ENCODE data around the gene HLA-C. TPM values are rescaled to one million over a fixed set of nuclear protein-coding genes. Genes with fewer than 3 reads are reported as not detected.

Gene HLA-C
- total RNA-seq, 4 donors from 2014 or later, result 200 to 1,614 (median 1,271) TPM

DNA sequence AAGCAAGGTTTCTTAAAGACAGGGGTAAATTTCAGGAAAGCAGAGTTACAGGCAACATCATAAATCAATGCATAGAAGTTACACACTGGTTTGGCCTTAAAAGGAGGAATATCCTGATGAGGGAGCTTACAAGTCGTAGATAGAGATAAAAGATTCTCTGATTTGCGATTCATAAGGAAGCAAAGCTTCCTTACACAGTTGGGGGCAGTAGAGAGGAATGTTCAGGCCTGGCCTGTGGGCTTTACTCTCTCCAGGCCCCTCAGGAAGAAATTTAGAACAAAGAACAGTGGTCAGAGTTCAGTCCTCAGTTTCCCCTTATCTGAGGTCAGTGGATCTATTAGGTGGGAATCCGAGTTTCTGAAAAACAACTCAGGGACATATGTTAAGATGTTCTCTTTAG, 19.3 kb downstream of the HLA-C start:
- WGBS, 2 donors (ENCODE audit: low coverage in 1 of 2), result 22 to 33% methylated on average over 3 of the region's 3 CpGs
- no peak for DNase-seq
- no peaks in the 10 kb centered on the region for H3K4me1 ChIP-seq
- no peaks in the 10 kb centered on the region for H3K9me3 ChIP-seq
- in situ Hi-C loops (cut with MboI; ENCODE audit: low pct_ligation_motif_present in 1 of 4, low pct_unique_long_range_greater_than_20kb in 1 of 4, low sequenced_read_pairs in 3 of 4) (no loop called here), intact Hi-C loops (cut with DNase I; ENCODE audit: low total_unique reads) (no loop called here)
- H3K4me3 ChIP-seq, result no peak overlapping the region
- H3K36me3 ChIP-seq, result no peaks in the 10 kb centered on the region
- TF ChIP-seq POLR2A (IDR thresholded peaks at IDR 0.05) (no peak), POLR2AphosphoS5 (IDR thresholded peaks at IDR 0.05) (no peak), EP300 (IDR thresholded peaks at IDR 0.05; ENCODE audit: low read depth) (no peak)
- TF ChIP-seq, protein P1, sequence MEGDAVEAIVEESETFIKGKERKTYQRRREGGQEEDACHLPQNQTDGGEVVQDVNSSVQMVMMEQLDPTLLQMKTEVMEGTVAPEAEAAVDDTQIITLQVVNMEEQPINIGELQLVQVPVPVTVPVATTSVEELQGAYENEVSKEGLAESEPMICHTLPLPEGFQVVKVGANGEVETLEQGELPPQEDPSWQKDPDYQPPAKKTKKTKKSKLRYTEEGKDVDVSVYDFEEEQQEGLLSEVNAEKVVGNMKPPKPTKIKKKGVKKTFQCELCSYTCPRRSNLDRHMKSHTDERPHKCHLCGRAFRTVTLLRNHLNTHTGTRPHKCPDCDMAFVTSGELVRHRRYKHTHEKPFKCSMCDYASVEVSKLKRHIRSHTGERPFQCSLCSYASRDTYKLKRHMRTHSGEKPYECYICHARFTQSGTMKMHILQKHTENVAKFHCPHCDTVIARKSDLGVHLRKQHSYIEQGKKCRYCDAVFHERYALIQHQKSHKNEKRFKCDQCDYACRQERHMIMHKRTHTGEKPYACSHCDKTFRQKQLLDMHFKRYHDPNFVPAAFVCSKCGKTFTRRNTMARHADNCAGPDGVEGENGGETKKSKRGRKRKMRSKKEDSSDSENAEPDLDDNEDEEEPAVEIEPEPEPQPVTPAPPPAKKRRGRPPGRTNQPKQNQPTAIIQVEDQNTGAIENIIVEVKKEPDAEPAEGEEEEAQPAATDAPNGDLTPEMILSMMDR (IDR thresholded peaks at IDR 0.05), result no peak
- no peaks in the 10 kb centered on the region for H3K27me3 ChIP-seq
- H3K27ac ChIP-seq, result no peak overlapping the region

DNA sequence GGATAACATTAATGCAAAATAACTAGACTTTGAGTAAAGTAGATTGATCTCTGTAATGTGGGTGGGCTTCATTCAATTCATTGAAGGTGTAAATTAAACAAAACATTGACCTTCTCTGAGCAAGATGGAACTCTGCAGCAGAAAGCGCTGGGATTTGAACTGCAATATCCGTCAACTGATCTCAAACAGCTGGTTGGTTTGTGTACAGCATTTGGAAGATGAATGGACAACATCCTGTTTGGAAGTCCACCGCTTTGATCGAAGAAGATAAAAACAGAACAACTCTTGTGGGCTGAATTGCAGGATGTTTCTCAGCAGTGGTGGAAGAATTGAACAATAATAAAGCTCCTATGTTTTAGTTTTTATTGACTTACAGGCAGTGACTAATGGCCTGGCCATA, 20.6 kb downstream of the HLA-C start:
- no peaks in the 10 kb centered on the region for H3K27me3 ChIP-seq
- TF ChIP-seq, protein P1 (IDR thresholded peaks at IDR 0.05), result no peak
- no peak for TF ChIP-seq POLR2AphosphoS5 (IDR thresholded peaks at IDR 0.05)
- TF ChIP-seq POLR2A (IDR thresholded peaks at IDR 0.05), result no peak
- TF ChIP-seq EP300 (IDR thresholded peaks at IDR 0.05; ENCODE audit: low read depth), result no peak
- DNase-seq, result no peak
- WGBS, 2 donors (ENCODE audit: low coverage in 1 of 2), result 81 to 92% methylated on average over 4 of the region's 4 CpGs
- no peak overlapping the region for H3K4me3 ChIP-seq
- intact Hi-C loops (cut with DNase I; ENCODE audit: low total_unique reads) (no loop called here), in situ Hi-C loops (cut with MboI; ENCODE audit: low pct_ligation_motif_present in 1 of 4, low pct_unique_long_range_greater_than_20kb in 1 of 4, low sequenced_read_pairs in 3 of 4) (no loop called here)
- H3K36me3 ChIP-seq, result no peaks in the 10 kb centered on the region
- no peaks in the 10 kb centered on the region for H3K9me3 ChIP-seq
- no peak overlapping the region for H3K27ac ChIP-seq
- H3K4me1 ChIP-seq, result no peaks in the 10 kb centered on the region

DNA sequence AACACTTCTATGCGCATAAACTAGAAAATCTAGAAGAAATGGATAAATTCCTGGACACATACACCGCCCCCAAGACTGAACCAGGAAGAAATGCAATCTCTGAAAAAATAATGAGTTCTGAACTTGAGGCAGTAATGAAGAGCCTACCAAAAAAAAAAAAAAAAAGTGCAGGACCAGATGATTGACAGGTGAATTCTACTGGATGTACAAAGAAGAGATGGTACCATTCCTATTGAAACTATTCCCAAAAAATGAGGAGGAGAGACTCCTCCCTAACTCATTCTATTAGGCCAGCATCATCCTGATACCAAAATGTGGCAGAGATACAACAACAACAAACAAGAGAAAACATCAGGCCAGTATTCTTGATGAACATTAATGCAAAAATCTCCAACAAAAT, 22.7 kb downstream of the HLA-C start:
- Histone ChIP-seq H3K4me1 (no peaks in the 10 kb centered on the region), H3K9me3 (no peaks in the 10 kb centered on the region), H3K27ac (no peak overlapping the region), H3K4me3 (no peak overlapping the region), H3K36me3 (no peaks in the 10 kb centered on the region), H3K27me3 (no peaks in the 10 kb centered on the region)
- in situ Hi-C loops (cut with MboI; ENCODE audit: low pct_ligation_motif_present in 1 of 4, low pct_unique_long_range_greater_than_20kb in 1 of 4, low sequenced_read_pairs in 3 of 4) (no loop called here), intact Hi-C loops (cut with DNase I; ENCODE audit: low total_unique reads) (no loop called here)
- 94 to 100% methylated on average over 2 of the region's 2 CpGs for WGBS, 2 donors (ENCODE audit: low coverage in 1 of 2)
- no peak for TF ChIP-seq EP300 (IDR thresholded peaks at IDR 0.05; ENCODE audit: low read depth)
- TF ChIP-seq, protein P1 (IDR thresholded peaks at IDR 0.05), result no peak
- TF ChIP-seq POLR2A (IDR thresholded peaks at IDR 0.05), result no peak
- TF ChIP-seq POLR2AphosphoS5 (IDR thresholded peaks at IDR 0.05), result no peak
- DNase-seq, result no peak

DNA sequence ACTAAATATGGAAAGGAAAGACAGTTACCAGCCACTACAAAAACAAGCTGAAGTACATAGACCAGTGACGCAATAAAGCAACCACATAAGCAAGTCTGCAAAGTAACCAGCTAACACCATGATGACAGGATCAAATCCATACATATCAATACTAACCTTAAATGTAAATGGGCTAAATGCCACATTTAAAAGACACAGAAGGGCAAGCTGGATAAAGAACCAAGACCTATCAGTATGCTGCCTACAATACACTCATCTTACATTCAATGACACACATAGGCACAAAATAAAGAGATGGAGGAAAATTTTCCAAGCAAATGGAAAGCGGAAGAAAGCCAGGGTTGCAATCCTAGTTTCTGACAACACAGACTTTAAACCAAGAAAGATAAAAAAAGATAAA, 24.1 kb downstream of the HLA-C start:
- H3K4me3 ChIP-seq, result no peak overlapping the region
- no peaks in the 10 kb centered on the region for H3K4me1 ChIP-seq
- H3K36me3 ChIP-seq, result no peaks in the 10 kb centered on the region
- DNase-seq, result no peak
- intact Hi-C loops (cut with DNase I; ENCODE audit: low total_unique reads) (no loop called here), in situ Hi-C loops (cut with MboI; ENCODE audit: low pct_ligation_motif_present in 1 of 4, low pct_unique_long_range_greater_than_20kb in 1 of 4, low sequenced_read_pairs in 3 of 4) (no loop called here)
- WGBS, 2 donors (ENCODE audit: low coverage in 1 of 2), result 70 to 100% methylated on average over 2 of the region's 2 CpGs
- no peaks in the 10 kb centered on the region for H3K27me3 ChIP-seq
- H3K9me3 ChIP-seq, result no peaks in the 10 kb centered on the region
- no peak for TF ChIP-seq EP300 (IDR thresholded peaks at IDR 0.05; ENCODE audit: low read depth)
- no peak for TF ChIP-seq POLR2A (IDR thresholded peaks at IDR 0.05)
- TF ChIP-seq POLR2AphosphoS5 (IDR thresholded peaks at IDR 0.05), result no peak
- TF ChIP-seq, protein P1 (IDR thresholded peaks at IDR 0.05), result no peak
- no peak overlapping the region for H3K27ac ChIP-seq
